ENCODE data around the gene STUM. TPM values are rescaled to one million over a fixed set of nuclear protein-coding genes. Genes with fewer than 3 reads are reported as not detected.
A peak's percentile ranks its signal among the peaks of the same experiment; 100 is the strongest.

STUM gene
- total and polyA plus RNA-seq, 2 donors from 2014 or later = 1.6 to 1.9 TPM

GRCh38 chr1:226653311-226653921, 104.9 kb downstream of the STUM start:
- FAIRE-seq = no peak
- no peak overlapping the region for H3K9ac ChIP-seq (ENCODE audit: low read length in 3 of 3)
- no peaks in the 10 kb centered on the region for H3K27me3 ChIP-seq (ENCODE audit: control insufficient read depth, insufficient read depth, low read length)
- no peak overlapping the region for H3K4me3 ChIP-seq (ENCODE audit: low read length in 3 of 3)
- intact Hi-C loops (cut with DNase I) = no loop called here
- no peak for TF ChIP-seq CTCF (IDR thresholded peaks at IDR 0.05; ENCODE audit: borderline replicate concordance, extremely low read depth, insufficient read depth)
- no peaks in the 10 kb centered on the region for H3K9me3 ChIP-seq (ENCODE audit: control insufficient read depth in 2 of 3, insufficient read depth in 1 of 3, low read length in 3 of 3)
- peaks cover 0 to 2% (median 1%) of the 10 kb centered on the region in 3 donors for H3K36me3 ChIP-seq (ENCODE audit: control insufficient read depth in 2 of 3, insufficient read depth in 3 of 3, low read length in 3 of 3)
- no peak overlapping the region for H3K27ac ChIP-seq (ENCODE audit: low read depth in 2 of 2, low read length in 2 of 2)
- peak in 1 of 5 donors; percentile 62 for DNase-seq
- H3K4me1 ChIP-seq (ENCODE audit: control insufficient read depth in 2 of 3, insufficient read depth in 2 of 3, low read depth in 1 of 3, low read length in 3 of 3) = peaks cover 0 to 28% (median 3%) of the 10 kb centered on the region in 3 donors

- peak in 4 of 5 donors; percentile 46 to 86 (median 56) for DNase-seq
- H3K4me1 ChIP-seq (ENCODE audit: control insufficient read depth in 2 of 3, insufficient read depth in 2 of 3, low read depth in 1 of 3, low read length in 3 of 3) = peaks cover 0 to 28% (median 3%) of the 10 kb centered on the region in 3 donors
- H3K27me3 ChIP-seq (ENCODE audit: control insufficient read depth, insufficient read depth, low read length) = no peaks in the 10 kb centered on the region
- no peaks in the 10 kb centered on the region for H3K9me3 ChIP-seq (ENCODE audit: control insufficient read depth in 2 of 3, insufficient read depth in 1 of 3, low read length in 3 of 3)
- no peak overlapping the region for H3K4me3 ChIP-seq (ENCODE audit: low read length in 3 of 3)
- FAIRE-seq = no peak
- no peak overlapping the region for H3K27ac ChIP-seq (ENCODE audit: low read depth in 2 of 2, low read length in 2 of 2)
- H3K36me3 ChIP-seq (ENCODE audit: control insufficient read depth in 2 of 3, insufficient read depth in 3 of 3, low read length in 3 of 3) = peaks cover 0 to 2% (median 0%) of the 10 kb centered on the region in 3 donors
- TF ChIP-seq CTCF (IDR thresholded peaks at IDR 0.05; ENCODE audit: borderline replicate concordance, extremely low read depth, insufficient read depth) = no peak
- no peak overlapping the region for H3K9ac ChIP-seq (ENCODE audit: low read length in 3 of 3)
- intact Hi-C loops (cut with DNase I) = no loop called here
These were observed 105.6 kb downstream of the STUM start for GRCh38 chr1:226654046-226654667.

- Histone ChIP-seq H3K27ac (ENCODE audit: low read depth in 2 of 2, low read length in 2 of 2) (peak overlapping the region in 1 of 2 donors; percentile 36), H3K36me3 (ENCODE audit: control insufficient read depth in 2 of 3, insufficient read depth in 3 of 3, low read length in 3 of 3) (no peaks in the 10 kb centered on the region), H3K4me3 (ENCODE audit: low read length in 3 of 3) (no peak overlapping the region), H3K27me3 (ENCODE audit: control insufficient read depth, insufficient read depth, low read length) (no peaks in the 10 kb centered on the region), H3K9ac (ENCODE audit: low read length in 3 of 3) (no peak overlapping the region), H3K4me1 (ENCODE audit: control insufficient read depth in 2 of 3, insufficient read depth in 2 of 3, low read depth in 1 of 3, low read length in 3 of 3) (peaks cover 0 to 30% (median 3%) of the 10 kb centered on the region in 3 donors), H3K9me3 (ENCODE audit: control insufficient read depth in 2 of 3, insufficient read depth in 1 of 3, low read length in 3 of 3) (no peaks in the 10 kb centered on the region)
- intact Hi-C loops (cut with DNase I) = no loop called here
- FAIRE-seq (no peak), DNase-seq (no peak)
- TF ChIP-seq CTCF (IDR thresholded peaks at IDR 0.05; ENCODE audit: borderline replicate concordance, extremely low read depth, insufficient read depth) = no peak
These were observed 106.1 kb downstream of the STUM start for GRCh38 chr1:226654668-226655055.
